MM.1S (cell line): ENCODE measurements around the gene TBX2.

Experiments used
- EZH2 ChIP-seq: fragments of 300-600 bp; sonication (generic); optimal IDR thresholded peaks from 2 replicates; pipeline ENCODE3; 2017; ENCODE audit warnings: low read depth, mild to moderate bottlenecking, antibody characterized with exemption, low read length, mixed read lengths
- TF ChIP-seq, protein P1 (sequence below): fragments of 300-600 bp; sonication (generic); IDR thresholded peaks from 2 replicates; pipeline ENCODE4 v1.5.1; 2016; ENCODE audit warnings: antibody characterized with exemption, low read length, mixed read lengths

DNA sequence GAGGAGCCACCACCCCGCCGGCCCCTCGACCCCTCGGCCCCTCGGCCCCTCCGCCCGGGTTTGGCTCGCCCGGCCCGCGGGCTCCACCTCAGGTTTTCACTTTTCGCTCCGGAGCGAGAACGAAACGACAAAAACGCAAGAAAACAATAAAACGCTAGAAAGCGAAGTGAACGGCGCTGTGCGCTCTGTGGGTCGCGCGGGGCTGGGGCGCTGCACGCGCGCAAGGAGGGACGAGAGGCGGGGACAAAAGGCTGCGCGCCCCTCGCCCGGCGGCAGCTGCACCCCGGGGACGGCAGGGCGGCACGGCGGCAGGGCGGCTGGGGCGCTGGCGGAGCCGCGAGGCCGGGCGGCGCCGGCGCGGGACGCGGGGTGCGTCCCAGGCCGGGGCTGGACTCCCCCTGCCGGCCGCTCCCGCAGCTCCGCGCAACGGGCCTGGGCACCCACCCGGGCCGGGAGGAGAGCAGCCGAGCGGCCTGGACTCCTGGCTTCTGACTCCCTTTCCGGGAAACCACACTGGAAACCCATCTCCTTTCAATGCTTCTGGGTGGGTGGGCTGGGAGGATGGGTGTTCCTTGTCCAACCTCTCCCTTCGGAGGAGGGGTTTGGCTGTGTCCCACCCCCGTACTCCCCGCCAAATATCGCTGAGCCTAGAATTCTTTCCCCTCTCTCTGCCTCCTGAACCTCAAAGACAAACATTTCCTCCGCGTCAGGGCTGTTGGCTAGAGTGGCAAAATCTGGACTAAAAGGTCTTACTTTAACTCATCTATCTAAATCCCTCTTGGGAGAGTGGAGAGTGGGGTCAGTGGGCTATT lies 9.9 kb downstream of the TBX2 start:
- TF ChIP-seq, protein P1, sequence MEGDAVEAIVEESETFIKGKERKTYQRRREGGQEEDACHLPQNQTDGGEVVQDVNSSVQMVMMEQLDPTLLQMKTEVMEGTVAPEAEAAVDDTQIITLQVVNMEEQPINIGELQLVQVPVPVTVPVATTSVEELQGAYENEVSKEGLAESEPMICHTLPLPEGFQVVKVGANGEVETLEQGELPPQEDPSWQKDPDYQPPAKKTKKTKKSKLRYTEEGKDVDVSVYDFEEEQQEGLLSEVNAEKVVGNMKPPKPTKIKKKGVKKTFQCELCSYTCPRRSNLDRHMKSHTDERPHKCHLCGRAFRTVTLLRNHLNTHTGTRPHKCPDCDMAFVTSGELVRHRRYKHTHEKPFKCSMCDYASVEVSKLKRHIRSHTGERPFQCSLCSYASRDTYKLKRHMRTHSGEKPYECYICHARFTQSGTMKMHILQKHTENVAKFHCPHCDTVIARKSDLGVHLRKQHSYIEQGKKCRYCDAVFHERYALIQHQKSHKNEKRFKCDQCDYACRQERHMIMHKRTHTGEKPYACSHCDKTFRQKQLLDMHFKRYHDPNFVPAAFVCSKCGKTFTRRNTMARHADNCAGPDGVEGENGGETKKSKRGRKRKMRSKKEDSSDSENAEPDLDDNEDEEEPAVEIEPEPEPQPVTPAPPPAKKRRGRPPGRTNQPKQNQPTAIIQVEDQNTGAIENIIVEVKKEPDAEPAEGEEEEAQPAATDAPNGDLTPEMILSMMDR = no peak; the same call in 1 of the 2 replicates
- TF ChIP-seq EZH2 = no peak
